ENCODE results near the gene GLRA1.

Gene GLRA1

GRCh38 chr5:151901611-151902010, 23.0 kb downstream of the GLRA1 start:
- no peak for DNase-seq (ENCODE audit: low read depth)
- no peak for TF ChIP-seq CTCF (conservative IDR thresholded peaks at IDR 0.05; ENCODE audit: control insufficient read depth, insufficient read depth, low read depth, low read length)
- H3K4me3 ChIP-seq (ENCODE audit: control insufficient read depth, low read depth, low read length), result no peak overlapping the region

GRCh38 chr5:151900891-151901290, 23.8 kb downstream of the GLRA1 start:
- TF ChIP-seq CTCF (conservative IDR thresholded peaks at IDR 0.05; ENCODE audit: control insufficient read depth, insufficient read depth, low read depth, low read length), result no peak
- H3K4me3 ChIP-seq (ENCODE audit: control insufficient read depth, low read depth, low read length), result no peak overlapping the region
- no peak for DNase-seq (ENCODE audit: low read depth)

- no peak for TF ChIP-seq CTCF (conservative IDR thresholded peaks at IDR 0.05; ENCODE audit: control insufficient read depth, insufficient read depth, low read depth, low read length)
- no peak for DNase-seq (ENCODE audit: low read depth)
Measured at GRCh38 chr5:151899399-151899798, 25.3 kb downstream of the GLRA1 start.

GRCh38 chr5:151897896-151898295, 26.8 kb downstream of the GLRA1 start:
- no peak for TF ChIP-seq CTCF (conservative IDR thresholded peaks at IDR 0.05; ENCODE audit: control insufficient read depth, insufficient read depth, low read depth, low read length)
- no peak overlapping the region for H3K4me3 ChIP-seq (ENCODE audit: control insufficient read depth, low read depth, low read length)
- no peak for DNase-seq (ENCODE audit: low read depth)

More at GRCh38 chr5:151899399-151899798, 25.3 kb downstream of the GLRA1 start:
- H3K4me3 ChIP-seq (ENCODE audit: control insufficient read depth, low read depth, low read length), result no peak overlapping the region

- no peak for TF ChIP-seq CTCF (conservative IDR thresholded peaks at IDR 0.05; ENCODE audit: control insufficient read depth, insufficient read depth, low read depth, low read length)
- DNase-seq (ENCODE audit: low read depth), result no peak
- H3K4me3 ChIP-seq (ENCODE audit: control insufficient read depth, low read depth, low read length), result no peak overlapping the region
Measured at GRCh38 chr5:151897020-151897552, 27.6 kb downstream of the GLRA1 start.

- TF ChIP-seq CTCF (conservative IDR thresholded peaks at IDR 0.05; ENCODE audit: control insufficient read depth, insufficient read depth, low read depth, low read length), result no peak
- H3K4me3 ChIP-seq (ENCODE audit: control insufficient read depth, low read depth, low read length), result no peak overlapping the region
- DNase-seq (ENCODE audit: low read depth), result peak; percentile 24
Measured at GRCh38 chr5:151896031-151896691, 28.5 kb downstream of the GLRA1 start.

All from fibroblast of mammary gland (primary cell).